ENCODE results near the gene B3GNT2. TPM values are rescaled to one million over a fixed set of nuclear protein-coding genes. Genes with fewer than 3 reads are reported as not detected.

B3GNT2 gene
- total and polyA plus RNA-seq, 2 donors (not counting 3 experiments of a cell fraction or from before 2014, with no cell fraction given) = 9.5 to 21.2 TPM

GRCh38 chr2:62208074-62208757 lies 12.3 kb downstream of the B3GNT2 start:
- Histone ChIP-seq H3K4me2 (ENCODE audit: insufficient read depth, low read length) (no peak overlapping the region), H3K27ac (ENCODE audit: insufficient read depth, low read depth, low read length) (no peak overlapping the region), H3K9me1 (replicated peaks; ENCODE audit: control insufficient read depth, extremely low read depth, insufficient read depth, low read length) (no peaks in the 10 kb centered on the region), H4K20me1 (replicated peaks; ENCODE audit: control insufficient read depth, extremely low read depth, insufficient read depth, low read length) (peaks cover 2% of the 10 kb centered on the region), H3K79me2 (ENCODE audit: control insufficient read depth, insufficient read depth, low read length) (peaks cover 42% of the 10 kb centered on the region), H3K27me3 (ENCODE audit: control insufficient read depth in 2 of 2, insufficient read depth in 2 of 2, low read length in 2 of 2) (no peaks in the 10 kb centered on the region), H3K4me3 (replicated peaks in 1 of 3; ENCODE audit: insufficient read depth in 1 of 3, low read depth in 1 of 3, low read length in 3 of 3) (no peak overlapping the region), H3K9me3 (replicated peaks; ENCODE audit: control insufficient read depth, insufficient read depth, low read length) (no peaks in the 10 kb centered on the region), H2AFZ (ENCODE audit: low read depth, low read length) (no peak overlapping the region), H3K9ac (replicated peaks; ENCODE audit: extremely low read depth, insufficient read depth, low read length) (no peak overlapping the region), H3K4me1 (ENCODE audit: control insufficient read depth, extremely low read depth, insufficient read depth, low read length) (no peaks in the 10 kb centered on the region), H3K36me3 (ENCODE audit: control insufficient read depth in 2 of 2, extremely low read depth in 1 of 2, insufficient read depth in 2 of 2, low read length in 2 of 2) (no peaks in the 10 kb centered on the region)
- DNase-seq (ENCODE audit: low read depth, low spot score) (no peak), FAIRE-seq (no peak)
- ChIA-PET CTCF (interaction anchor here (1.5 kb wide), 1 partner anchor 8 kb away, joined by 4 read pairs; no protein-coding TSS in a partner anchor), POLR2A (no interaction called here)
- intact Hi-C loops (cut with micrococcal nuclease) = no loop called here
- dilution Hi-C loops (cut with MboI; ENCODE audit: extremely low pct_ligation_motif_present, low sequenced_read_pairs) = no loop called here
- no TSS peak for BruUV-seq (replicated peaks)
- TF ChIP-seq MYC (IDR thresholded peaks at IDR 0.05; ENCODE audit: low read depth, low read length) (no peak), POLR2AphosphoS5 (IDR thresholded peaks at IDR 0.05; ENCODE audit: insufficient read depth, low read depth, low read length) (no peak), CTCF (IDR thresholded peaks at IDR 0.05; ENCODE audit: extremely low read depth in 1 of 2, insufficient read depth in 1 of 2, low read depth in 1 of 2, low read length in 2 of 2) (no peak), FOS (IDR thresholded peaks at IDR 0.05; ENCODE audit: borderline replicate concordance, insufficient read depth, low read length) (no peak), POLR2A (IDR thresholded peaks at IDR 0.05; ENCODE audit: low read depth, low read length) (no peak), MAX (IDR thresholded peaks at IDR 0.05; ENCODE audit: insufficient read depth, insufficient read length) (no peak), JUN (IDR thresholded peaks at IDR 0.05; ENCODE audit: borderline replicate concordance, insufficient read depth, insufficient read length, low read depth) (no peak), GATA2 (IDR thresholded peaks at IDR 0.05; ENCODE audit: insufficient read depth, insufficient read length, low read depth, low read length) (no peak), EZH2 (IDR thresholded peaks at IDR 0.05; ENCODE audit: borderline replicate concordance, low read depth, low read length, severe bottlenecking) (no peak)
